ENCODE results near the gene LRRC3C.

DNA sequence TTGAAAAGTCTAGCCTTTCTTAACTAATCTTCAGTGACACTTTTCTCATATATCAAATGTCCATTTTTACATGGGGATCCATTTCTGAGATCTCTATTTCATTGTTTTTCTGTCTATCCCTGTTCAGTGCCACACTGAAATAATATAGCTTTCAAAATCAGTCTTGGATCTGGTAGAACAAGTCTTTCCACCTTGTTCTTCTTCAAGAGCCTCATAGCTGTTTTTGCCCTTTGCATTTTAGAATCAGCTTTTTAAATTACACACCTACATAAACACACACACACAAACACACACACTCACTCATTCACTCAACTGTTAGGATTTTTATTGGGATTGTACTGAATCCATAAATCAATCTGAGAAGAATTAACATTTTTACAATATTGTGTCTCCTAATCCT, 28.3 kb upstream of the LRRC3C start:
- TF ChIP-seq, protein P1, sequence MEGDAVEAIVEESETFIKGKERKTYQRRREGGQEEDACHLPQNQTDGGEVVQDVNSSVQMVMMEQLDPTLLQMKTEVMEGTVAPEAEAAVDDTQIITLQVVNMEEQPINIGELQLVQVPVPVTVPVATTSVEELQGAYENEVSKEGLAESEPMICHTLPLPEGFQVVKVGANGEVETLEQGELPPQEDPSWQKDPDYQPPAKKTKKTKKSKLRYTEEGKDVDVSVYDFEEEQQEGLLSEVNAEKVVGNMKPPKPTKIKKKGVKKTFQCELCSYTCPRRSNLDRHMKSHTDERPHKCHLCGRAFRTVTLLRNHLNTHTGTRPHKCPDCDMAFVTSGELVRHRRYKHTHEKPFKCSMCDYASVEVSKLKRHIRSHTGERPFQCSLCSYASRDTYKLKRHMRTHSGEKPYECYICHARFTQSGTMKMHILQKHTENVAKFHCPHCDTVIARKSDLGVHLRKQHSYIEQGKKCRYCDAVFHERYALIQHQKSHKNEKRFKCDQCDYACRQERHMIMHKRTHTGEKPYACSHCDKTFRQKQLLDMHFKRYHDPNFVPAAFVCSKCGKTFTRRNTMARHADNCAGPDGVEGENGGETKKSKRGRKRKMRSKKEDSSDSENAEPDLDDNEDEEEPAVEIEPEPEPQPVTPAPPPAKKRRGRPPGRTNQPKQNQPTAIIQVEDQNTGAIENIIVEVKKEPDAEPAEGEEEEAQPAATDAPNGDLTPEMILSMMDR (IDR thresholded peaks at IDR 0.05) = no peak
- no peak for TF ChIP-seq EZH2 (IDR thresholded peaks at IDR 0.05)
- no peak for TF ChIP-seq EZH2phosphoT487 (IDR thresholded peaks at IDR 0.05)

Data from neural progenitor cell (in vitro differentiated cells).